HG03135 (cell line): ENCODE measurements around the gene TMEM79.
"Not testable (repeated sequence)": the region's sequence is repeated elsewhere in the genome, so short reads cannot be mapped to it uniquely, and the experiment has no call there.

Experiments used
- ATAC-seq: cut with Tn5 transposase; IDR thresholded peaks from one replicate; pipeline ENCODE4 v1.9.1; 2021; ENCODE audit warnings: mild to moderate bottlenecking, moderate library complexity; ENCODE audit not compliant: unreplicated experiment

Gene TMEM79

DNA sequence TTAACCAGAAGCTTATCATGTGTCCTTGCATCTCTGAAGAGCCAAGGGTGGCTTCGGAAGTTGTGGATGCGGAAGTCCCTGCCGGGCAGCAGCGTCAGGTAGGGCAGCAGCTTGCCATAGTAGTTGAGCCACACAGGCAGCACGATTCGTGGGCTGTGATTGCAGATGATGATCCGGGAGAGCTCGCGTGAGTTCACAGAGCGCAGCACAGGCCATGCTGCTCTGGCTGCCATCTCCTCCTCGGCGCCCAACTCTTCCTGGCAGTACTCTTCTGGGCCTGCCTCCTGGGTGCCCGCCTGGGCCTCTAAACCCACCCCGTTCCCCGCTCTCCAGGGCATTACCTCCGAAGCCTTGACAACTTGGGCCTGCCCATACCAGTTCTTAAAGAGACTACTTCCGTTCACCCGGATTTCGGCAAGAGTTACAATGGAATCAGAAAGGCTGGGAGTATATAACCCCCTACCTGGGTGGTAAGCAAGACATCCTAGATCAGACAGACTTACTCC, 14.8 kb downstream of the TMEM79 start, which contains the start of gene VHLL:
TSS of gene VHLL (minus strand) at position 456 of the 506 bp plus-strand sequence. CDS start at position 338, 118 bp downstream.
- ATAC-seq, result no peak

- no peak for ATAC-seq
Measured at GRCh38 chr1:156303241-156303640, 19.1 kb downstream of the TMEM79 start.

DNA sequence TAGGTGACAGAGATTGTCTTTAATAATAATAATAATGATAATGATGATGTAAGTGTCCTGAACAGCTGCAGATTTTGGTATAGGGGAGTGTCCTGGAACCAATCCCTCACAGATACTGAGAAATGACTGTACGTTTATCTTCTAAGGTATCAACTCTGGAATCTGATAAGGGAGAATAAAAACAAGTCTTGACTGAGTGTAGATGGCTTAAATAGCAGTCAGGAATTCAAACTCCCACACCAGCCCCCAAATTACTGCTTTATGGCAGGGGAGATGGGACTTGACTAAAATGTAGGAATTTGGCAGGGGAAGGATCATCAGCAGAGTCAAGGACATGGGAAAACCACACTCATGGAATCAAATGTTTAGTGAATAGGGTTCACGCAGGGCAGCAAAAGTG, 21.1 kb downstream of the TMEM79 start:
- ATAC-seq, result no peak

DNA sequence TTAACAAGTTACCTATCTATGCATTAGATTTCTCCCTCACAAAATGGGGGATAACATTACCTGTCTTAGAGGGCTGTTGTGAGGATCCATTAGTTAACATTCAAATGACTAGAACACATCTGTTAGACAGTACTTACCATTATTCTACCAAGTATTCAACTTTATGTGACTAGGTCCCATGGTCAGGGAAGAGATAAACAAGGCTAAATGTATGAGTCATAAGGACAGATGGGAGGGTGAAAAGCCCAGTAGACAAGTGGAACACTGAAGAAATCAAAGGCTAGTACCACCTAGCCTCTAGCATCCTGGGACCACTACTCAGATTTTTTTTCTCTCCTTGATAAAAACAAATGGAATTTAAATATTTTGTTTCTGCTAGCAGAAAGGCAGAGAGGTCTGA, 24.0 kb downstream of the TMEM79 start:
- no peak for ATAC-seq

GRCh38 chr1:156310962-156311361, 26.8 kb downstream of the TMEM79 start:
- ATAC-seq, result no peak

DNA sequence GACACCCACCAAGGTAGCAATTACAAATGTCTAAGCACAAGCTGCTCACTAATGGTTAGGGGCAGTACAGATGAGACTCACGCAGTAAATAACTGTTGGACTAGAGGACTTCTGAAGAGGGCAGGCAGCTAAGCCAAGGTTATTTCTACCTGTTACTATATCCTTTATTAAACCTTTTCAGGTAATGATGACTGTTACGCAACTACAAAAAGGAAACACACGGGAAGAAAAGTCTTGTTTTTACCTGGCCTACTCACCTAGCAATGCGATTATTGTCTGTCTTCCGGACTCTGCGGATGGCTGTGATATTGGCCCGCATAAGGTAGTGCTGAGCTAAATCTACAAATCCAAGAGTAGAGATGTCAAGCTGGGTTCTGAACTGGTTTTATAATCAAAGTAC, 32.8 kb downstream of the TMEM79 start:
- no peak for ATAC-seq

DNA sequence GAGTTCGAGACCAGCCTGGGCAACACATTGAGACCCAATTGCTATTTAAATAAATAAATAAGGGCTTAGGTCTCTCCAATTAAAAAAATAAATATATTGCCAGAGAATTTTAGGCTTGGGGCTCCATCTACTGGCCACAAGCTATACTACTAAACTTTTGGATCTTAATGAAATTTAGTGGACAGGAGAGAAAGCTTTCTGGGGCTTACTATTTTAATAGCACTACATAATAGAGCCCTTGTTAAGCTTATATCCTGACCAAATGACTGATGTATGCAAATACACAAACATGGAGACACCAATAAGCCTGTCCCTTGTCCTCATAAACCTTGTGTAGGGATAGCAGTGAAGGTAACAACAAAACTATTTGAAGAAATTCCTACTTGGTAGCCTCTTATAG, 35.5 kb downstream of the TMEM79 start:
- no peak for ATAC-seq

- ATAC-seq, result no peak
Measured at GRCh38 chr1:156320560-156320959, 36.4 kb downstream of the TMEM79 start.

DNA sequence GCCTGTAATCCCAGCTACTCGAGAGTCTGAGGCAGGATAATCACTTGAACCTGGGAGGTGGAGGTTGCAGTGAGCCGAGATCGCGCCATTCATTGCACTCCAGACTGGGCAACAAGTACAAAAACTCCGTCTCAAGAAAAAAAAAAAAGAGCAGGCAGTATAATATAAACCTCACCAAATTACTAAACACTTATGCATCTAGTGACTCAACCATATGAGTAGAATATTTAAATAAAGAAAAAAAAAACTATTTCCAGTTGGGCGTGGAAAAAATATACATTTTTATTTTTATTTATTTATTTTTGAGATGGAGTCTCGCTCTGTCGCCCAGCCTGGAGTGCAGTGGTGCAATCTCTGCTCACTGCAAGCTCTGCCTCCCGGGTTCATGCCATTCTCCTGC, 39.1 kb downstream of the TMEM79 start:
- not testable (repeated sequence) for ATAC-seq

DNA sequence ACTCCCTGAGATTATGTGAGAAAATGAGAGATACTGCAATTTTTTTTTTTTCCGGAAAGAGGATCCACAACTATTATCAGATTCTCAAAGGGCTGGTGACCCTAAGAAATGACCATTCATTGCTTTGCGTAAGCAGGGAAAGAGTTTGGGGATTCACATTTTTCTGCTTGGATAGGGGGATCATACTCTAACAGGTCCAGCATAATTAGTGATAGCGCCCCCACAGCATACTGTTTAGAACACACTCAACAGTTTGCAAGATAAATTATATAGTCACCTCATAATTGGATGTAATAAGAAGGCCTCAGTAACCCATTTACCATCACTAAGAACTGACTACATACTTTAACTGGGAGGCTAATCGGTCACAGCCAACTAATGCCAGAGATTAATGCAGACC, 52.1 kb downstream of the TMEM79 start:
- no peak for ATAC-seq

DNA sequence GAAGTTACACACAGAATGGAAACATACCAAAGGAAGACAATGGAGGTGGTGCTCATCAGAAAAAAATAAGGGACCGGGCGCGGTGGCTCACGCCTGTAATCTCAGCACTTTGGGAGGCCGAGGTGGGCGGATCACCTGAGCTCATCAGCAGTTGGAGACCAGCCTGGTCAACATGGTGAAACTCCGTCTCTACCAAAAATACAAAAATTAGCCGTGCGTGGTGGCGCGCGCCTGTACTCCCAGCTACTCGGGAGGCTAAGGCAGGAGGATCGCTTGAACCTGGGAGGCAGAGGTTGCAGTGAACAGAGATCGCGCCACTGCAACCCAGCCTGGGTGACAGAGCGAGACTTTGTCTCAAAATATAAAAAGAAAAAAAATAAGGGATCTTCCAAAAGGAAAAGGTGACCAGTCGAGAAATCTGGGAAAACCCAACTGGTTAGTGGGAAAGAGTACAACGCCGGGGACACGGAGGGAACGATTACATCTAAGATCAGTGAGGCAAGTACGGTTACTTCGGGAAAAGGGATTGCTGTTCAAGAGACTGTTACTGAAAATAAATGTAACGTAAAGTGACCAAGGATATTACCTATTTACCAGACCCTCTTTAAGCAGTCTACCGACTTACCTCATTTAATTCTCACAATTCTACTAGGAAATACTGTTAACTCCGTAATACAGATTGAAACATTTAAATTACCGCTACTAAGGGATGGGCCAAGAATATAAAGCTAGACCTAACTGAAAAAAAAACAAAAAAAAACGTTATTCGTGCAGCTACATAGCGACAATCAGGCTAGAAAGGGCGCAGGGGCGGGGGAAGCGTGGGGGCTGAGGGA, 53.1 kb downstream of the TMEM79 start:
- ATAC-seq, result no peak

GRCh38 chr1:156337888-156338179, 53.7 kb downstream of the TMEM79 start:
- ATAC-seq, result no peak

DNA sequence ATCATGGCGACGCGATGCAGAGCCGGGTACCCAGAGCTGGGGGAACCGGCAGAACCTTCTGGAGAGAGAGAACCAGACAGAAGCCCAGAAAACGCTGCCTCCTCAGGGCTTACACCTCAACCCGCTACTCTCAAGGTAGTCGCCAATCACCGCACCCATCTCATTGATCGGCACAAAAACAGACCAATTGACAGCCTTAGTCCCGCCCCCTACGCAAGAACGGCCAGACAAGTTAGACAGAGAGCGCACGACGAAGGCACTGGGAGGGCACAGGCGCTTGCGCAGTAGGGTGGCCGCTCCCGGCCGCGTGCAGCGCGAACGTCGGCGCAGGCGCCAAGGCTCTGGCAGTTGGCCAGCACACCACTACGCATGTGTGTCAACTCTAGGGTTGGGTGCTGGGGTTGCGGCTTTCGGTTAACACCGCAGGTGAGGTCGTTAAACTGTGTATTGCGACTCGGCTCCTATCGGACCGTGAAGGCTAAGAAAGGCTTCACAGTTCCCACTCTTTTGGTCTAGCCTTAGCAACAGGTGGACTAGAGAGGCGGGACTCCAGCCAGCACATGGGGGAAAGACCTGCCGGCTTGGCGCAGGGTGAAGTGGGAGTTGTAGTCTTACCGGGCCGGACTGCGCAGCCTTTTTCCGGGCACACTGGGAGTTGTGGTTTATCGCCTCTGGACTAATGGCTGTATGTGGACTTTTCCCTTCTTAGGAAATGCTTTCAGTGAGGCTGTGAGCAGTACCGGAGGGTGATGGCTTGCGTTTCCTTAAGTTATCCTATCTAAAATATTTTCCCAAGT, 54.3 kb downstream of the TMEM79 start, which contains the start of the genes CCT3 and TSACC:
TSS of gene CCT3 (minus strand) at position 113 of the 797 bp plus-strand sequence. CDS start at position 5, 108 bp downstream.
TSS of gene TSACC (plus strand) at position 347 of the 797 bp plus-strand sequence. CDS start 1,232 bp downstream, outside the sequence.
- peak; percentile 94 for ATAC-seq
